Measurements from ENCODE around the gene ZNRF3.

GRCh38 chr22:28843633-28844032 is 39.7 kb upstream of the ZNRF3 start:
- TF ChIP-seq, protein P1, sequence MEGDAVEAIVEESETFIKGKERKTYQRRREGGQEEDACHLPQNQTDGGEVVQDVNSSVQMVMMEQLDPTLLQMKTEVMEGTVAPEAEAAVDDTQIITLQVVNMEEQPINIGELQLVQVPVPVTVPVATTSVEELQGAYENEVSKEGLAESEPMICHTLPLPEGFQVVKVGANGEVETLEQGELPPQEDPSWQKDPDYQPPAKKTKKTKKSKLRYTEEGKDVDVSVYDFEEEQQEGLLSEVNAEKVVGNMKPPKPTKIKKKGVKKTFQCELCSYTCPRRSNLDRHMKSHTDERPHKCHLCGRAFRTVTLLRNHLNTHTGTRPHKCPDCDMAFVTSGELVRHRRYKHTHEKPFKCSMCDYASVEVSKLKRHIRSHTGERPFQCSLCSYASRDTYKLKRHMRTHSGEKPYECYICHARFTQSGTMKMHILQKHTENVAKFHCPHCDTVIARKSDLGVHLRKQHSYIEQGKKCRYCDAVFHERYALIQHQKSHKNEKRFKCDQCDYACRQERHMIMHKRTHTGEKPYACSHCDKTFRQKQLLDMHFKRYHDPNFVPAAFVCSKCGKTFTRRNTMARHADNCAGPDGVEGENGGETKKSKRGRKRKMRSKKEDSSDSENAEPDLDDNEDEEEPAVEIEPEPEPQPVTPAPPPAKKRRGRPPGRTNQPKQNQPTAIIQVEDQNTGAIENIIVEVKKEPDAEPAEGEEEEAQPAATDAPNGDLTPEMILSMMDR (conservative IDR thresholded peaks at IDR 0.05; ENCODE audit: low read depth, low read length): no peak
- TF ChIP-seq EZH2phosphoT487 (IDR thresholded peaks at IDR 0.05; ENCODE audit: borderline replicate concordance, low read length) (no peak), EZH2 (IDR thresholded peaks at IDR 0.05; ENCODE audit: low read length, unreplicated experiment) (no peak)
